ENCODE results near the gene FH.

DNA sequence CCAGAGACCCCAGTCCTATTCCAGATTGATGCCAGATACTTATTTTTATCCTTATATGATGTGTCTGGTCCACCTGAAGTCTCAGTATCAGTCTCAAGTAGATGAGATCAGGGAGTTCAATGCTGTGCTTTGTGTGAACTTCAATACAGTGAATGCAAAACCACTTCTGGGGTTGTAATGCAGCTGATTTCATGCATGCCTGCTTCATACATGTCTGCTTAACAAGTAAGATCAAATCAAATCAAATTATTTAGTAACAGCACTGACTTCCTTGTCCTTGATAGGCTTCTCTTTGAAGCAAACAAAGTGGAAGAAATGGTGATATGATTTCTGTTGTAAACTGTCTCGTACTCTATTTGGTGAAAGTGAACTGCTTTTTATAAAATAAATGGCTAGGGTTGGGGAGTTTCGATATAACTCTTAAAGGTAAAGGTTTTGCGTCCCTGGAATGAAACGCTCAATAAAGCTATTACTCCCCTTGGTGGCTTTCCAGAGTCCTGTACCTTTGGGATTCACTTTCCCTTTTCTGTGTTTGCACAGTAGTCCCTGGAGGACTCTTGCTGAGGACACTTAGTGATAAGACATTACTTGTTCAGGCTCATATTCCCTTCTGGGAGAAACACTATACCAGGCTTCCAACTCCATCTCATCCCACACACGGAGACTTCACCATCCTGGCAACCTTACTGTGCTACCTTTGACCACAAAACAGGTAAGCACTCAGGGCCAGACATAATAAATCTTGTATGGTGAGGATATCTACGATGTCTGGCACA, 59.3 kb downstream of the FH start:
- TF ChIP-seq POLR2A (IDR thresholded peaks at IDR 0.05; ENCODE audit: low read depth, low read length) (no peak), POLR2AphosphoS5 (IDR thresholded peaks at IDR 0.05; ENCODE audit: insufficient read depth, low read depth, low read length) (no peak), EZH2 (IDR thresholded peaks at IDR 0.05; ENCODE audit: borderline replicate concordance, low read depth, low read length, severe bottlenecking) (no peak), JUN (IDR thresholded peaks at IDR 0.05; ENCODE audit: borderline replicate concordance, insufficient read depth, insufficient read length, low read depth) (no peak)
- TF ChIP-seq, protein P1, sequence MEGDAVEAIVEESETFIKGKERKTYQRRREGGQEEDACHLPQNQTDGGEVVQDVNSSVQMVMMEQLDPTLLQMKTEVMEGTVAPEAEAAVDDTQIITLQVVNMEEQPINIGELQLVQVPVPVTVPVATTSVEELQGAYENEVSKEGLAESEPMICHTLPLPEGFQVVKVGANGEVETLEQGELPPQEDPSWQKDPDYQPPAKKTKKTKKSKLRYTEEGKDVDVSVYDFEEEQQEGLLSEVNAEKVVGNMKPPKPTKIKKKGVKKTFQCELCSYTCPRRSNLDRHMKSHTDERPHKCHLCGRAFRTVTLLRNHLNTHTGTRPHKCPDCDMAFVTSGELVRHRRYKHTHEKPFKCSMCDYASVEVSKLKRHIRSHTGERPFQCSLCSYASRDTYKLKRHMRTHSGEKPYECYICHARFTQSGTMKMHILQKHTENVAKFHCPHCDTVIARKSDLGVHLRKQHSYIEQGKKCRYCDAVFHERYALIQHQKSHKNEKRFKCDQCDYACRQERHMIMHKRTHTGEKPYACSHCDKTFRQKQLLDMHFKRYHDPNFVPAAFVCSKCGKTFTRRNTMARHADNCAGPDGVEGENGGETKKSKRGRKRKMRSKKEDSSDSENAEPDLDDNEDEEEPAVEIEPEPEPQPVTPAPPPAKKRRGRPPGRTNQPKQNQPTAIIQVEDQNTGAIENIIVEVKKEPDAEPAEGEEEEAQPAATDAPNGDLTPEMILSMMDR (IDR thresholded peaks at IDR 0.05; ENCODE audit: extremely low read depth in 1 of 2, insufficient read depth in 1 of 2, low read depth in 1 of 2, low read length in 2 of 2) = no peak
- TF ChIP-seq, protein P2, sequence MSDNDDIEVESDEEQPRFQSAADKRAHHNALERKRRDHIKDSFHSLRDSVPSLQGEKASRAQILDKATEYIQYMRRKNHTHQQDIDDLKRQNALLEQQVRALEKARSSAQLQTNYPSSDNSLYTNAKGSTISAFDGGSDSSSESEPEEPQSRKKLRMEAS (IDR thresholded peaks at IDR 0.05; ENCODE audit: insufficient read depth, insufficient read length) = no peak
